ENCODE measurements around the gene MAGI2. TPM values are rescaled to one million over a fixed set of nuclear protein-coding genes. Genes with fewer than 3 reads are reported as not detected.

MAGI2 gene
- total RNA-seq, 2 donors from 2014 or later = 10.3 to 19.2 TPM

DNA sequence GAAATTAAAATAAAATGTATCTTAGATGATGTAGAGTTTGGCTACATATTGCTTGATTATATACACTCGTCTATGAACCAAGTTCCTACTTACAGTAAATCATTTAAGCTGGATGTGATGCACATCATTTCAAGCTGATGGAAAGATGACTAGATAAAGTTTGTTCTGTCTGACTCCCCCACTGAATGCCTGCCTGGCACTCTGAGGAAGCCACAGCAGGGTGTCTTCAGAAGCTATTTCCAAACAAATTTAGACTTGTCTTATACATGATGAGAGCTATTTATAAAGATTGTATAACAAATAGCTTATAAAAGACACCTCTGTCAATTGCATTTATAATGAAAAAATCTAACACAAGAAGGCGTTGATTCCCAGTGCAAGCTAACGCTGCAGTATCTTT lies 741.4 kb downstream of the MAGI2 start:
- Histone ChIP-seq H3K4me1 (ENCODE audit: control insufficient read depth, insufficient read depth, low read length) (peaks cover 4% of the 10 kb centered on the region), H3K4me3 (ENCODE audit: low read length) (no peak overlapping the region), H3K9me3 (ENCODE audit: control insufficient read depth, low read length) (no peaks in the 10 kb centered on the region), H3K27ac (ENCODE audit: low read depth, low read length) (no peak overlapping the region), H3K9ac (ENCODE audit: extremely low read depth, low read length, poor library complexity, severe bottlenecking) (no peak overlapping the region), H3K27me3 (ENCODE audit: control insufficient read depth, insufficient read depth, low read length, poor library complexity, severe bottlenecking) (no peaks in the 10 kb centered on the region), H3K36me3 (ENCODE audit: control insufficient read depth, insufficient read depth, low read length) (no peaks in the 10 kb centered on the region)
- H3K4me3 Mint-ChIP-seq = no peak overlapping the region
- H3K9me3 Mint-ChIP-seq = no peaks in the 10 kb centered on the region
- peaks cover 71% of the 10 kb centered on the region for H3K4me1 Mint-ChIP-seq
- no peak for DNase-seq
- H3K27ac Mint-ChIP-seq = no peak overlapping the region
- no peaks in the 10 kb centered on the region for H3K36me3 Mint-ChIP-seq (ENCODE audit: low read depth)
- 91 to 100% methylated on average over 1 to 3 of the region's 3 CpGs for WGBS, 2 experiments (ENCODE audit: insufficient coverage in 1 of 2, insufficient read length in 1 of 2)
- no peak for TF ChIP-seq CTCF (conservative IDR thresholded peaks at IDR 0.05)
- H3K27me3 Mint-ChIP-seq (ENCODE audit: insufficient read depth) = no peaks in the 10 kb centered on the region

GRCh38 chr7:78709658-78710057 lies 743.8 kb downstream of the MAGI2 start:
- TF ChIP-seq CTCF (conservative IDR thresholded peaks at IDR 0.05) = no peak
- WGBS, 2 experiments (ENCODE audit: insufficient coverage in 1 of 2, insufficient read length in 1 of 2) = 100% methylated on average over 1 of the region's 1 CpG
- H3K36me3 ChIP-seq (ENCODE audit: control insufficient read depth, insufficient read depth, low read length) = no peaks in the 10 kb centered on the region
- no peak overlapping the region for H3K27ac Mint-ChIP-seq
- H3K4me3 ChIP-seq (ENCODE audit: low read length) = no peak overlapping the region
- DNase-seq = no peak
- peaks cover 4% of the 10 kb centered on the region for H3K36me3 Mint-ChIP-seq (ENCODE audit: low read depth)
- H3K9ac ChIP-seq (ENCODE audit: extremely low read depth, low read length, poor library complexity, severe bottlenecking) = no peak overlapping the region
- H3K4me1 Mint-ChIP-seq = peaks cover 62% of the 10 kb centered on the region
- H3K27me3 Mint-ChIP-seq (ENCODE audit: insufficient read depth) = no peaks in the 10 kb centered on the region
- H3K27me3 ChIP-seq (ENCODE audit: control insufficient read depth, insufficient read depth, low read length, poor library complexity, severe bottlenecking) = no peaks in the 10 kb centered on the region
- peaks cover 4% of the 10 kb centered on the region for H3K4me1 ChIP-seq (ENCODE audit: control insufficient read depth, insufficient read depth, low read length)
- no peaks in the 10 kb centered on the region for H3K9me3 Mint-ChIP-seq
- H3K27ac ChIP-seq (ENCODE audit: low read depth, low read length) = no peak overlapping the region
- H3K4me3 Mint-ChIP-seq = no peak overlapping the region
- H3K9me3 ChIP-seq (ENCODE audit: control insufficient read depth, low read length) = no peaks in the 10 kb centered on the region

DNA sequence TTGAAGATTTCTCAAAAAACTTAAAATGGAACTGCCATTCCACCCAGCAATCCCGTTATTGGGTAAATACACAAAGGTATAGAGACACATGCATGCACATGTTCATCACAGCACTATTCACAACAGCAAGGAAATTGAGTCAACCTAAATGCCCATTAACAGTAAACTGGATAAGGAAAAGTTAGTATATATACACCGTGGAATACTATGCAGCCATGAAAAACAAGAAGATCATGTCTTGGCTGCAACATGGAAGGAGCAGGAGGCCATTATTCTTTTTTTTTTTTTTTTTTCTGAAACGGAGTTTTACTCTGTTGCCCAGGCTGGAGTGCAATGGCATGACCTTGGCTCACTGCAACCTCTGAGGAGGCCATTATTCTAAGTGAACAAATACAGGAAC lies 749.0 kb downstream of the MAGI2 start:
- TF ChIP-seq CTCF (conservative IDR thresholded peaks at IDR 0.05) = no peak
- H3K27ac ChIP-seq (ENCODE audit: low read depth, low read length) = no peak overlapping the region
- Mint-ChIP-seq H3K27me3 (ENCODE audit: insufficient read depth) (no peaks in the 10 kb centered on the region), H3K36me3 (ENCODE audit: low read depth) (peaks cover 12% of the 10 kb centered on the region), H3K27ac (no peak overlapping the region), H3K4me1 (peaks cover 22% of the 10 kb centered on the region), H3K4me3 (no peak overlapping the region), H3K9me3 (peaks cover 8% of the 10 kb centered on the region)
- H3K4me1 ChIP-seq (ENCODE audit: control insufficient read depth, insufficient read depth, low read length) = no peaks in the 10 kb centered on the region
- WGBS, 2 experiments (ENCODE audit: insufficient coverage in 1 of 2, insufficient read length in 1 of 2) = 93% methylated on average over 3 of the region's 3 CpGs; no CpG with 5 or more reads in 1 of the 2 experiments
- no peaks in the 10 kb centered on the region for H3K27me3 ChIP-seq (ENCODE audit: control insufficient read depth, insufficient read depth, low read length, poor library complexity, severe bottlenecking)
- H3K9ac ChIP-seq (ENCODE audit: extremely low read depth, low read length, poor library complexity, severe bottlenecking) = no peak overlapping the region
- no peak for DNase-seq
- H3K9me3 ChIP-seq (ENCODE audit: control insufficient read depth, low read length) = no peaks in the 10 kb centered on the region
- no peaks in the 10 kb centered on the region for H3K36me3 ChIP-seq (ENCODE audit: control insufficient read depth, insufficient read depth, low read length)
- H3K4me3 ChIP-seq (ENCODE audit: low read length) = no peak overlapping the region
